ENCODE results near the gene DDR2.
"Not testable (repeated sequence)": the region's sequence is repeated elsewhere in the genome, so short reads cannot be mapped to it uniquely, and the experiment has no call there.

Gene DDR2

DNA sequence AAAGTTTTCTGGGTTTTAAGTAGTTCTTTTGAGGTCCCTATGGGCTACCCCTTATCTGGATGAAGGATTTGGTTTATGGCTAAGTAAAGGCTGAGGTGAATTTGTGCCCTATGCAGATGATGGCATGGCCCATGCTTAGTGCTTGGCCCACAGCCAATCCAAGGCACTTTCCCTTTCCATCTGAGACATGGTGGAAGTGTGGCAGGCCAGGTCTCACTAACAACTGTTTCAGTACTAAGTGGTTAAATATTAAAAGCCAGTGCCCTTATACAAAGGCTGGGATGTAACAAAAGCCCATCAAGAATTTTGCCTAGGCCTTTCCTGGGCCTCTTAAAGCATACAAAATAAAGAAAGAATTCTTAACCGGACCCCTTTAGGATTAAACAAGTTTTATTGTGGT is 156.5 kb downstream of the DDR2 start:
- not testable (repeated sequence) for FAIRE-seq

DNA sequence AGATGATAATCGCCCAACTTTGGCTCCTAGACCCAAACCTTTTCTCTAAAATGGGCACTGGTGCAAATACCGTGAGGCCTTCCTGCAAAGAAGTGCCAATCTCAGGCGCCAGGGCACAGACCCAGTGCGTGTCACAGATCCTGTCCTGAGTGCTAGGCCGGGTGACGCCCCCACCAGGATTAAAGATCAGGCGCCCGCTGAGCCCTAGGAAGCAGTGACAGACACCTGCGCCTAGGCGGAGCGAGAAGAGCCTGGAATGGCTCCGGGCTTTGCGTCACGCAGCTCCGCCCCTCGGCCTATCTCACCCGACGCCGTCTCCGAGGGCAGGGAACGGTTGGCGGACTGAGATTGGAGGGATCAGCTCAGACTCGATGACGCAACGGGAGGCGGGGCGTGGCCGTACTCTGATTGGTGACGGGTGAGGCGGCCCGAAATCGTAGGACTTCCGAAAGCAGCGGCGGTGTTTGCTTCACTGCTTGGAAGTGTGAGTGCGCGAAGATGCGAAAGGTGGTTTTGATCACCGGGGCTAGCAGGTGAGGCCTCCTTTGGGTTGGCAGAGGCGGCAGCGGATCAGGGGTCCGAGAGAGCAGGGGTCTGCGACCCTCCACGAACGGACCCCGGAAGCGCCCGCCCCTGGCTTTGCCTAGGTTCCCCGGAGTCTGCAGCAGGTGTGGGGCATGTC is 158.2 kb downstream of the DDR2 start, which contains the start of gene HSD17B7:
Gene HSD17B7, plus strand, starts transcription at position 400 of the 682 bp plus-strand sequence. Its CDS starts 99 bp downstream, at position 499.
- peak; percentile 97 for FAIRE-seq

GRCh38 chr1:162790985-162791357 is 158.7 kb downstream of the DDR2 start:
- not testable (repeated sequence) for FAIRE-seq

DNA sequence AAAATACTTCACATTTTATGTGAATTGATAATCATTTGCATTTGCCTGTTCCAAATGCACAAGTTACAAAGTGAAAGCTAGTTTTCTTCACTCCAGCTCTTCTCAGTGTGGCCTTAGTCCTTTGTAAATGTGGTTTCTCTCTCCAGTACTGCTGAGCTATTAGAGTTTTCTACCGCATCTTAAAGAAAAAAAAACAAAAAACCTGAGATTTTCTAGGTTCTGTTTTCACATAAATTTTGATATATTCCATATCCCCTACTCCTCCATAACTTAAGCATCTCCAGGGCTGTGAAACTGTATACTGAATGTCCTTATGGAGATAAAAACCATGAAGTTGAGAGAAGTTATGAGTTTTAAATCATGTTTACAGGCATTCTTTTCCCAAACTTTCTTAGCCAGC is 162.0 kb downstream of the DDR2 start:
- FAIRE-seq, result not testable (repeated sequence)

DNA sequence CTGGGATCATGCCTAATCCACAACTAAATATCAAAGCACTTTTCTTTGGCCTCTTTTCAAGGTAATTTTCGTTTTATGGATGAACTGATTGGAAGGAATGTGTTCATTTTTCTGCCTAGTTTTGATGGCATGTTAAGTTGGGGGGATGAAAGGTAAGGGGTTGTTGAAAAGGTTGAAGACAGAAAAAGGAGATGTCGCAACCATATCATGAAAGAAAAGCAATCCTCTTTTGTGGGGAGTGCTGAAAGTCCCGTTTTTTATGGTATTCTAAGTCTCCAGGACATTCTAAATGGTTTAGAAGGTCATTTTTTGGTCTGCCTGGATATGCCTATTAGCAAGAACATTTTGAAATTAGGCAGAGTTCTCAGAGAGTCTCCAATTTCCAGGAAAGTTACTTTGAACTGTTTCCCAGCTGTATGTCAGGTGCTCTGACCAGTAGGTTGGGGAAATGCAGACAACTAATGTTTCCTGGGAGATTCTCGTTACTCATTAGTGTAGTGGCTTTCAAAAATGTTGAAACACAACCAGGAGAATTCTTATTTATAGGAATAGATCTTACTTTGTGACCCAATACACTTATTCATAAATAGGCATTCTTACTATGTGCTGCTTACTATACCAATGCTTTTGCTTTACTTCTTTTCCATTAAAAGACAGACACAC is 164.5 kb downstream of the DDR2 start:
- not testable (repeated sequence) for FAIRE-seq

DNA sequence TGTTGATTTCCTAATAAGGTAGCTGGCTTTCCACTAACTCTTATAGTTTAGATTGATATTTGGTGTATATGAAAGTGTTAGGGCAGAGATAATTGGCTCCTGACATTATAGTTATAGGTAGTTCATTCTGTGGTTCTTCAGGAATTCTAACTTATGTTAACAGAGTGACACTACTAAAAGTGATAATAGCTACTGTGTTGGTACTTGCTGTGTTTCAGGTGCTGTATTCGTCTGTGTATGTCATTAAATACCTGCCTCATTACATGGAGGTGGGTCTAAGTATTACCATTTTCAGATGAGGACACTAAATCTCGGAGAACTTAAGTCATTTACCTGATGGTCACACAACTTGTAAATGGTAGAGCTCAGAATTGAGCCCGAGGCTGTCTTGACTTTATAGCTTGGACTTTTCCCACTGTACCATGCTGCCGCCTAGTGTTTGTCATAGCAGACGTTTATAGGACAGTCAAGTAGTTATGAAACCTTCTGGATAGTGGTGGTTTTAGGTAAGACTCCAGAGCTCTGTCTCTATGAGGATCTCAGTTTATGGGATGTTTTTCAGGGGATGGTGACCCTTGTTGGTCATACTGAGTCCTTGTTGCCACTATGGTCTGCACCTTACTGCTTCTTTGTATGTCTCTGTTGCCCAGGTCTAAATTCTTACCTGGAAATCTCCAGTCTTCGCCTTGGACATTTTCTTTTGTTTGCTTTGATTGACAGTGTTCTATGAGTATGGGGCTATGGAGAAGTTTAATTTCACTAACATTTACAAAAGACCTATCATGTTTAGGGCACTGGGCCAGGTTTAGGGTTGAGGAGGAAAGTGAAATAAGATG is 167.9 kb downstream of the DDR2 start:
- FAIRE-seq, result peak; percentile 89

DNA sequence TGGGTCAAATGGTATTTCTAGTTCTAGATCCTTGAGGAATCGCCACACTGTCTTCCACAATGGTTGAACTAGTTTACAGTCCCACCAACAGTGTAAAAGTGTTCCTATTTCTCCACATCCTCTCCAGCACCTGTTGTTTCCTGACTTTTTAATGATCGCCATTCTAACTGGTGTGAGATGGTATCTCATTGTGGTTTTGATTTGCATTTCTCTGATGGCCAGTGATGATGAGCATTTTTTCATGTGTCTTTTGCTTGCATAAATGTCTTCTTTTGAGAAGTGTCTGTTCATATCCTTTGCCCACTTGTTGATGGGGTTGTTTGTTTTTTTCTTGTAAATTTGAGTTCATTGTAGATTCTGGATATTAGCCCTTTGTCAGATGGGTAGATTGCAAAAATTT is 175.2 kb downstream of the DDR2 start:
- FAIRE-seq, result not testable (repeated sequence)

GRCh38 chr1:162812357-162812756 is 180.1 kb downstream of the DDR2 start:
- FAIRE-seq, result not testable (repeated sequence)

DNA sequence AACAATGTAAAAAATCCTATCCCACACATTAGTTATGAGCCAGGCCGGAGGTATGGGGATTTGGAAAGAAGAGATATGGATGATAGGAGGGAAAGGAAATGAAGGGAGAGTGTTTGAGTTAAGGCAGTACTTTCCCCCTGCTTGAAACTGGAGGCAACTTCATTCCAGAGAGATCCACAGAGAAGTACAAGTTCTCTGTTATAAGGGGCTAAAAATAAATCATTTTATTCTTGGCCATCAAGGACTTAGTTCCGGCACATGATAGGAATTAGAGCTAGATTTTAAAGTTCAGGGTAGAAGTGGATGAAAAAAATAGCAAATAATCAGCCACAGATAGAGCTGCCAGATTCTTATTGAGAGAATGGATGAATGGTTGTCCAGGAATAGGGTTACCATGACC is 185.9 kb downstream of the DDR2 start:
- FAIRE-seq, result not testable (repeated sequence)

DNA sequence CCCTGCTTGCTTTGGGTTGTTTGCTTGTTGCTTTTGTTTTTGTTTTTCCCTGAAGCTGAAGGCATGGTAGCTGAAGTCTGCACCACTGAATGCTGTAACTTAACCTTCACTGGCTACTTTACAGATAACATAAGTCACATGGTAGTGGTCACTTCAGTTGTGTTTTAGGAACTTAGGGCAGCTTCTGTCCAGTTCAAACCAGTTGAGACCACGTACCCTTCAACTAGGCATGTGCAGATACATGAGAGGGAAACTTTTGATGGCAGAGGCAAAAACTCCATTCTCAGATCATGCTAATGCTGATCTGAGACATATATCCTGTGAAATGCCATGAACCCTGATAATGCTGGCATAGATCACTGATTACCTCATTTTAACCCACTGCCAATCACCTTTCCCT is 186.4 kb downstream of the DDR2 start:
- FAIRE-seq, result not testable (repeated sequence)

GRCh38 chr1:162822391-162823200 is 190.3 kb downstream of the DDR2 start:
- no peak for FAIRE-seq

DNA sequence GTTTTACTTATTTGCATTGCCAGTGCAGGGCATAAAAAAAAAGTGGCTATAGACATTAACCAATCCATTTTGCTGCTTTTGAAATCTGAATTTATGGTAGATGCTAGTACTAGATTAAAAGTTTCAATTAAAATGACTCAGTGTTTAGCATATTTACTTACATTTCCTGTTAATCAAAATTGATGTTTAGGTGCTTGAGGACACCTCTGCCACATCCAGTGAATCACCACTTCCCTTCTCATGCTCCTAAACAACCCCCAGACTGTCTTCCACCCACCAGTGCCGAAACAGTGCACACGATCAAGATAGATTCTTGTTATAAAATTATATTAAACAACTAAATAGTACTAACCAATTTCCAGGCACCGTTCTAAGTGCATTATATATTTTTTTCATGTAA is 191.0 kb downstream of the DDR2 start:
- no peak for FAIRE-seq

DNA sequence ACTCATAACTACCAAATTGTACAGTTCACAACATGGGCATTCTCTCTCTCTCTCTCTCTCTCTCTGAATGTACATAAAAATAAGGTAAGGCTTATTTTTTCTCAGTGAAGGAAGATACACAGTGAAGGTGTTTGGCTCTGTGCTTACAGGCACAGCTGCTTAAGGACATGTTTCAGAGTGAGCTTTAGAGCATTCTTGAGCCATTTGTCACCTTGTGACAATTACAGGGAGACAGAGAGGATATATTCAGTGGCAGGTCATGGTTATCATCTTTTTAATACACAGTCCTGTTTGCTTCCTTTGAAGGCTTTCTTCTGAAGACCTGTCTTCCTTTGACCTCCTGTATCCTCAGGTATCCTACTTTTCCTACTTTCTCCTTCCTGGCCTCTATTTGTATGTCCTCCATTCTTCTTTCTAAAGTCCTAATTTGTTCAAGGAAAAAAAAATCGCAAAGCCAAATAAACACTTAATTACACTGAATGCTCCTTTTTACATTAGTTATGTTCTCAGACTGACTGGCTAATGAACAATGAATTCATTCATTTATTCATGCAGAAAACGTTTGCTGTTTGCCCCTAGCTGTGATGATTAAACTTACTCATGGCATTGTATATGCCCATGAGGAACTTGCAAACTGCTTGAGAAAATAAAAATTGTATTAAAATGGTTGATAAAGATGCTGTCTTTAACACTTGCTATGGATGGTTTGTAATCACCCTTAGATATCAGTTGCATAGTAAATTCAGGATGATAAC is 191.7 kb downstream of the DDR2 start:
- FAIRE-seq, result no peak

DNA sequence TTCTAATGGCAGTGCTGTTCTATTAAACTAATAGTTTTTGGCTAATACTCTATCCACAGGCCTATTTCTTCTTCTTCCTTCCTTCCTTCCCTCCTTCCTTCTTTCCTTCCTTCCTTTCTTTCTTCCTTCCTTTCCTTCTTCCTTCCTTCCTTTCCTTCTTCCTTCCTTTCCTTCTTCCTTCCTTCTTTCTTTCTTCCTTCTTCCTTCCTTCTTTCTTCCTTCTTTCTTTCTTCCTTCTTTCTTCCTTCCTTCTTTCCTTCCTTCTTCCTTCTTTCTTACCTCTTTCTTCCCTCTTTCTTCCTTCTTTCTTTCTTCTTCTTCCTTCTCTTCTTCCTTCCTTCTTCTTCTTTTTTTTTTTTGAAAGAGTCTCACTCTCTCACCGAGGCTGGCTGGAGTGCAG is 197.0 kb downstream of the DDR2 start:
- no peak for FAIRE-seq

- no peak for FAIRE-seq
Measured at GRCh38 chr1:162832470-162832869, 200.2 kb downstream of the DDR2 start.

- FAIRE-seq, result no peak
Measured at GRCh38 chr1:162835157-162835899, 203.1 kb downstream of the DDR2 start.
